HG03025 (cell line): ENCODE data around the gene ZNF169.
"Not testable (repeated sequence)": the region's sequence is repeated elsewhere in the genome, so short reads cannot be mapped to it uniquely, and the experiment has no call there.

ENCODE experiments used
- ATAC-seq: cut with Tn5 transposase; IDR thresholded peaks from one replicate; pipeline ENCODE4 v1.9.1; 2021; ENCODE audit warnings: mild to moderate bottlenecking, moderate library complexity; ENCODE audit not compliant: unreplicated experiment, low FRiP score

The ZNF169 gene

GRCh38 chr9:94259077-94259862 is at the start of gene ZNF169:
Gene ZNF169 (plus strand): TSS chr9:94259298. CDS start chr9:94278813, 19,515 bp downstream.
- ATAC-seq, result peak; percentile 99

DNA sequence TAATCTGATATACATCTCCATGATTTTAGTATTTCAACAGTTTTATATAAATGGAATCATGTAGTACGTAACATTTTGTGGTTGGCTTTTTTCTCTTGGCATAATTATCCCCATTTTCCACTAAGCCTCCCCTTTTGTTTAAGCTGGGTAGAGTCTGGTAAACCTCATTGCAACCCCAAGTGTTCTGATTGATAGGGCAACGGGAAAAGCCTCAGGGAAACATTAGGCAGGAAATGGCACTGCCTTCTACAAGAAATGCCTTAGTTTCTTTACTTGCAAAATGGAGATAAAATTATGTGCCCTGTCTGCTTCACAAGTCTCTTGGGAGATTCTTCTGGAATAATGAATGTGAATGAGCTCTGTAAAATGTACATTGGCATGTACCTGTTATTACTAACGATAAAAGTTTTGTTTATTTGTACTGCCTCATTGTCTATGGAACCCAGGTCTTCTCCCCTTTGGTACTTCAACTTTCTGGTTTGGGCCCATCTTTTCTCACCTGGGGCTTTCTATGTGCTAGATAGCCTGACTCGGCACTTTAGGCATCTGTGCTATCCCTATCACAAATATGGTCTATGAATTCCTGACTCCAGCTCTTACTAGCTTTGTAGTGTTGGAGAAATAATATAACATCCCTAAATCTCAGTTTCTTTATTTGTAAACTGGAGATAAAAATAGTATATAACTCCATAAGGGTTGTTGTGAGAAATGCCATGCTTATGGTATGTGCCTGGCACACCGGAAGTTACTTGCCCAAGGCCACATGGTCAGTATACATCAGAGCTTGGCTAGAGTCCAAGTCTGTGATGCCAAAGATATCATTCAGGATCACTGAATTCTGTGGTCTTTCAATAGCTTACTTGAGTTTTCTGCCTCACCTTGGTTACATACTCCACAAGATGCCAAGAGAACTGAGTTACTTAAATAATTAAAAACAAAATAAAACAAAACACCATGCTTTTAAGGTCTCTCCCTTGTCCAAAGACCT is 48.2 kb upstream of the ZNF169 start:
- no peak for ATAC-seq

- ATAC-seq, result no peak
These were observed 47.0 kb upstream of the ZNF169 start for GRCh38 chr9:94212091-94212490.

- ATAC-seq, result no peak
These were observed 46.6 kb upstream of the ZNF169 start for GRCh38 chr9:94212531-94212930.

DNA sequence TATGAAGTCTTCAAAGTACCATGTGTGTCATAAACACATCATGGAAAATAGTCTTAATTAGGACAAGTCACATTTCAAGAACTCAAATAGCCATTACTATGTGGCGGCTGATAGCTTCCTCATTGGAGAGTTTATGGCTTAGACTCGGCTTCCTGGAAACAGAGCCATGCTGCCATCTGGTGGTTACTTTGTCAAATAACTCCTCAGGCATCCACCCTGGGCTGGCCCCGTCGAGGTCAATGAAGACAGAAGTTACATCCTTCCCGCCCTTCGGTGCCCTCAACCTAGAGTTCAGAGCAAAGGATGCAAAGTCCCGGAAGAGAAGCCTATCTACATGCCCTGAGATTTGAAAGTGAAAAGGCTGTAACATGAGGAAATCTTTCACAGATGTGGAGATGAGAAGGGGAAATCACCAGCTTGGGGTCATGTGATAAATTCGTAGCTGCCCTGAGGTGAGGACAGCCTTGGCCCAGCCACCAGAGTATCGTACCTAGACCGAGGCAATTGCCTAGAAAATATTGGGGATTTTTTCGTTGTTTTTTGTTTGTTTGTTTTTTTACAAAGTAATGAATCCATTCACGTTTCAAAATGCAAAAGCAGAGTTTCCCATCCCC is 45.5 kb upstream of the ZNF169 start:
- peak; percentile 74 for ATAC-seq

GRCh38 chr9:94222870-94223269 is 36.2 kb upstream of the ZNF169 start:
- no peak for ATAC-seq

DNA sequence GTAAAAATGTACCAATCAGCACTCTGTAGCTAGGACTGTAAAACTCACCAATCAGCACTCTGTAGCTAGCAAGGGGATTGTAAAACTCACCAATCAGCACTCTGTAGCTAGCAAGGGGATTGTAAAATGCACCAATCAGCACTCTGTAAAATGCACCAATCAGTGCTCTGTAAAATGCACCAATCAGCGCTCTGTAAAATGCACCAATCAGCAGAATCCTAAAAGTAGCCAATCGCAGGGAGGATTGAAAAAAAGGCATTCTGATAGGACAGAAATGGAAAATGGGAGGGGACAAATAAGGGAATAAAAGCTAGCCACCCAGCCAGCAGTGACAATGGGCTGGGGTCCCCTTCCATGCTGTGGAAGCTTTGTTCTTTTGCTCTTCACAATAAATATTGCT is 33.7 kb upstream of the ZNF169 start:
- ATAC-seq, result not testable (repeated sequence)

GRCh38 chr9:94228616-94229015 is 30.5 kb upstream of the ZNF169 start:
- no peak for ATAC-seq

DNA sequence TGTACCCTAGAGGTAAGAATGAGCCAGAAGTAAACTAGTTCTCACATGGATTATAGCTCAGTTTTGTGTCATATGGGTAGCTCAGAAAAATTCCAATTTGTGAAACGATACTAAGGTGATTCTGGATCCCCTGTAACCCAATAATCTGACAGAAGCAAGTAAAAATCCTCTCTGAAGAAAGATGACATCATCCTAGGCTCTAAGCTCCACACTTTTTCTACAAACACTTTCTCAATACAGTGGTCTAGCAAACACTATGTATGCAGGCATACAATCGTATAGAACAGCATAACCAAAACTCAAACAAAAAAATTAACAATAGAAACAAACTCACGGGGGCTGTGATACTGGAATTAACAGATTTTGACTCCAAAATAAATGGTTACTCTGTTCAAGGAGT is 26.7 kb upstream of the ZNF169 start:
- ATAC-seq, result no peak

- not testable (repeated sequence) for ATAC-seq
These were observed 18.0 kb upstream of the ZNF169 start for GRCh38 chr9:94241098-94241497.

- no peak for ATAC-seq
These were observed 13.4 kb upstream of the ZNF169 start for GRCh38 chr9:94245651-94246050.

GRCh38 chr9:94250456-94250855 is 8.6 kb upstream of the ZNF169 start:
- ATAC-seq, result no peak

GRCh38 chr9:94256007-94256406 is 3.1 kb upstream of the ZNF169 start:
- ATAC-seq, result no peak

- ATAC-seq, result not testable (repeated sequence)
These were observed 6.7 kb downstream of the ZNF169 start for GRCh38 chr9:94265626-94266402.

DNA sequence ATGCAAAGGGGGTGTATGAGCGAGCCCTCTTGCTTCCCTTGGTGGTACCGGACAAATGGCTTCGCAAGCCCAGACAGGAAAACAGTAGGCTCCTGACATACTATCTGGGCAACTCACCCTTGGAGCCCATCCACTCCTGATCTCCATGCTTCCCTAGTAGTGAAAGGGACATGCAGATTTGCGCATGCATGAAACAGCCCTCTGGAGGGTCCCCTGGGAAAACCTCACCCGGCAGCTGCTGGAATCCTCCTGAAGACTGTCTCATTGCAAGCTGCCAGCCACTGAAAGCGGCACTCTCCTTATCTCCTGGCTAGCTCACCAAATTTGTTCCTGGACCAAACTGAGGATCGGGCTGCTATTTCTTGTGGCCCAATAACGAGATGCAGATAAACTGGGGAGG is 10.2 kb downstream of the ZNF169 start:
- no peak for ATAC-seq

- no peak for ATAC-seq
These were observed 10.9 kb downstream of the ZNF169 start for GRCh38 chr9:94270009-94270408.

- not testable (repeated sequence) for ATAC-seq
These were observed 17.9 kb downstream of the ZNF169 start for GRCh38 chr9:94277029-94277428.

GRCh38 chr9:94277885-94278536 is 18.9 kb downstream of the ZNF169 start:
- ATAC-seq, result no peak

- no peak for ATAC-seq
These were observed 21.4 kb downstream of the ZNF169 start for GRCh38 chr9:94280409-94280989.
